HEK293 (cell line): Measurements from ENCODE around the gene EMC9.
A peak's percentile ranks its signal among the peaks of the same experiment; 100 is the strongest.

ENCODE experiments used
- CTCF ChIA-PET: fragments of 350-600 bp; formaldehyde crosslinking; extraction: SDS; loops from one replicate; lab custom pipeline; 2021; ENCODE audit warnings: antibody characterized with exemption; lab: Yijun Ruan, JAX
- POLR2A ChIA-PET: fragments of 300-600 bp; formaldehyde crosslinking; extraction: SDS; loops from one replicate; lab custom pipeline; 2020; ENCODE audit warnings: antibody characterized with exemption, inconsistent platforms; lab: Yijun Ruan, JAX
- H3K27ac ChIP-seq: fragments of 200-500 bp; sonication (Bioruptor generic); 2 replicates; pipeline ENCODE4 v1.5.1; 2014; ENCODE audit warnings: low read depth, low read length, control low read depth, inconsistent platforms; ENCODE audit errors: extremely low read depth
- H3K36me3 ChIP-seq, 2 experiments: fragments of 200-500 bp in 1 of 2; sonication (Bioruptor generic) in 1 of 2; 1 replicate in 1 of 2; 2 replicates in 1 of 2; pipeline ENCODE4 v1.5.1; 2014 to 2017; ENCODE audit warnings: inconsistent platforms in 2 of 2, low read length in 2 of 2; ENCODE audit not compliant: control insufficient read depth in 2 of 2, insufficient read depth in 1 of 2
- H3K4me1 ChIP-seq: fragments of 200-500 bp; sonication (Bioruptor generic); 2 replicates; pipeline ENCODE4 v1.5.1; 2014; ENCODE audit warnings: mild to moderate bottlenecking, low read length, inconsistent platforms; ENCODE audit not compliant: control insufficient read depth, insufficient read depth
- H3K4me3 ChIP-seq: 2 replicates; pipeline ENCODE4 v1.5.1; 2011; ENCODE audit warnings: low read depth, mild to moderate bottlenecking, control low read depth, low read length, moderate library complexity
- H3K9me3 ChIP-seq: fragments of 200-500 bp; sonication (Bioruptor generic); 2 replicates; pipeline ENCODE4 v1.5.1; 2014; ENCODE audit warnings: low read depth, low read length, inconsistent platforms; ENCODE audit not compliant: control insufficient read depth, insufficient read depth
- BCL11B ChIP-seq: fragments of 450-650 bp; formaldehyde crosslinking; IDR thresholded peaks from 2 replicates; pipeline ENCODE4 v1.5.1; 2016; ENCODE audit warnings: low read depth, missing biosample characterization, missing genetic modification characterization
- GLI2 ChIP-seq: fragments of 450-650 bp; formaldehyde crosslinking; IDR thresholded peaks from 2 replicates; pipeline ENCODE4; 2017; ENCODE audit warnings: missing biosample characterization, missing genetic modification characterization, low read depth, borderline replicate concordance
- ZNF114 ChIP-seq: fragments of 450-650 bp; formaldehyde crosslinking; IDR thresholded peaks from 2 replicates; pipeline ENCODE4 v1.5.0; 2017; ENCODE audit warnings: missing biosample characterization, missing genetic modification characterization
- ZNF140 ChIP-seq: fragments of 450-650 bp; formaldehyde crosslinking; IDR thresholded peaks from 2 replicates; pipeline ENCODE4 v1.5.1; 2016; ENCODE audit warnings: missing biosample characterization, missing genetic modification characterization
- ZNF16 ChIP-seq: fragments of 450-650 bp; formaldehyde crosslinking; IDR thresholded peaks from 2 replicates; pipeline ENCODE4 v1.5.1; 2016; ENCODE audit warnings: low read depth, missing biosample characterization, missing genetic modification characterization
- ZNF175 ChIP-seq: fragments of 450-650 bp; formaldehyde crosslinking; IDR thresholded peaks from 2 replicates; pipeline ENCODE4 v1.5.1; 2016; ENCODE audit warnings: missing biosample characterization, missing genetic modification characterization
- ZNF2 ChIP-seq: fragments of 450-650 bp; formaldehyde crosslinking; IDR thresholded peaks from 2 replicates; pipeline ENCODE4 v1.5.1; 2016; ENCODE audit warnings: missing biosample characterization, missing genetic modification characterization
- ZNF350 ChIP-seq: fragments of 450-650 bp; formaldehyde crosslinking; IDR thresholded peaks from 2 replicates; pipeline ENCODE4 v1.5.0; 2017; ENCODE audit warnings: missing biosample characterization, mild to moderate bottlenecking, missing genetic modification characterization
- ZNF391 ChIP-seq: fragments of 450-650 bp; formaldehyde crosslinking; IDR thresholded peaks from 2 replicates; pipeline ENCODE4 v1.5.1; 2016; ENCODE audit warnings: low read depth, missing biosample characterization, missing genetic modification characterization, borderline replicate concordance
- ZNF426 ChIP-seq: fragments of 450-650 bp; formaldehyde crosslinking; IDR thresholded peaks from 2 replicates; pipeline ENCODE4 v1.5.1; 2017; ENCODE audit warnings: missing biosample characterization, missing genetic modification characterization, mild to moderate bottlenecking, inconsistent platforms, moderate library complexity
- ZNF501 ChIP-seq: fragments of 450-650 bp; formaldehyde crosslinking; IDR thresholded peaks from 2 replicates; pipeline ENCODE4 v1.5.1; 2016; ENCODE audit warnings: missing biosample characterization, missing genetic modification characterization
- ZNF530 ChIP-seq: fragments of 450-650 bp; formaldehyde crosslinking; IDR thresholded peaks from 2 replicates; pipeline ENCODE4 v1.5.1; 2016; ENCODE audit warnings: low read depth, missing biosample characterization, missing genetic modification characterization
- ZNF544 ChIP-seq: fragments of 450-650 bp; formaldehyde crosslinking; IDR thresholded peaks from 2 replicates; pipeline ENCODE4 v1.5.0; 2017; ENCODE audit warnings: missing biosample characterization, missing genetic modification characterization
- ZNF549 ChIP-seq: fragments of 450-650 bp; IDR thresholded peaks from 2 replicates; pipeline ENCODE4 v1.5.1; 2018; ENCODE audit warnings: missing biosample characterization, missing genetic modification characterization, mild to moderate bottlenecking, inconsistent platforms, moderate library complexity
- ZNF600 ChIP-seq: fragments of 450-650 bp; formaldehyde crosslinking; IDR thresholded peaks from 2 replicates; pipeline ENCODE4 v1.5.1; 2016; ENCODE audit warnings: missing biosample characterization, missing genetic modification characterization
- ZNF623 ChIP-seq: fragments of 450-650 bp; formaldehyde crosslinking; IDR thresholded peaks from 2 replicates; pipeline ENCODE4 v1.5.1; 2016; ENCODE audit warnings: missing biosample characterization, missing genetic modification characterization
- ZNF658 ChIP-seq: fragments of 450-650 bp; formaldehyde crosslinking; IDR thresholded peaks from 2 replicates; pipeline ENCODE4; 2016; ENCODE audit warnings: missing biosample characterization, missing genetic modification characterization
- ZNF664 ChIP-seq: fragments of 450-650 bp; formaldehyde crosslinking; IDR thresholded peaks from 2 replicates; pipeline ENCODE4 v1.5.1; 2016; ENCODE audit warnings: missing biosample characterization, missing genetic modification characterization
- ZNF670 ChIP-seq: fragments of 450-650 bp; formaldehyde crosslinking; IDR thresholded peaks from 2 replicates; pipeline ENCODE4 v1.5.1; 2016; ENCODE audit warnings: missing biosample characterization, missing genetic modification characterization, low read depth
- ZNF777 ChIP-seq: fragments of 450-650 bp; formaldehyde crosslinking; IDR thresholded peaks from 2 replicates; pipeline ENCODE4 v1.5.1; 2017; ENCODE audit warnings: missing biosample characterization, missing genetic modification characterization, borderline replicate concordance
- ZNF785 ChIP-seq: fragments of 450-650 bp; formaldehyde crosslinking; IDR thresholded peaks from 2 replicates; pipeline ENCODE4 v1.5.1; 2016; ENCODE audit warnings: missing biosample characterization, missing genetic modification characterization
- ZSCAN16 ChIP-seq: fragments of 450-650 bp; formaldehyde crosslinking; IDR thresholded peaks from 2 replicates; pipeline ENCODE4 v1.5.1; 2016; ENCODE audit warnings: missing biosample characterization, missing genetic modification characterization
- TF ChIP-seq, protein P1 (sequence below): fragments of 450-650 bp; formaldehyde crosslinking; IDR thresholded peaks from 2 replicates; pipeline ENCODE4 v1.5.1; 2016; ENCODE audit warnings: missing biosample characterization, missing genetic modification characterization

EMC9 gene

DNA sequence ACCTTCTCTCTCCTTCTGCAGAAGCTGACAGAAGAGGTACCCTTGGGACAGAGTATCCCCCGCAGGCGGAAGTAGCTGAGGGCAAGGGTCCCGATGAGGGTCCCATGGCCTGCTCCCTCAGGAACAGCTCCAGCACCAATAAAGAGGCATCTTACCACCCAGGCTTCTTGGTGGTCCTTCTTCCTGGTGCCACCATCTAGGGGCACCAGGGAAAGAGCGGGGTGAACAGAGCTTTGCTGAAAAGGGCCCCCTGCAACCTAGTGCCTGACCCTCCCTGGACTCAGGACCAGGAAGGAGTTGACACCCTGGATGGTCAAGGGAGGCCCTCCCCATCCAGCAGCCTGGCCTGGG lies 19.1 kb upstream of the EMC9 start:
- H3K27ac ChIP-seq = no peak overlapping the region
- CTCF ChIA-PET = interaction anchor here (0.7 to 3.9 kb wide), 24 partner anchors 9 to 122 kb away, joined by 3 to 34 read pairs (median 5); partner anchors contain the start of genes DCAF11, EMC9, IPO4 and NRL
- H3K9me3 ChIP-seq = no peaks in the 10 kb centered on the region
- H3K4me1 ChIP-seq = peaks cover 5% of the 10 kb centered on the region
- no peak for TF ChIP-seq ZNF530 (tag by site-specific recombination)
- no peak for TF ChIP-seq ZNF658
- TF ChIP-seq GLI2 = no peak
- TF ChIP-seq ZNF623 (tag by site-specific recombination) = no peak
- TF ChIP-seq ZNF670 (tag by site-specific recombination) = no peak
- no peak for TF ChIP-seq ZNF426 (tag by site-specific recombination)
- no peak for TF ChIP-seq ZNF785
- no peak for TF ChIP-seq ZNF600 (tag by site-specific recombination)
- TF ChIP-seq ZNF501 (tag by site-specific recombination) = no peak
- no peak for TF ChIP-seq ZNF175
- TF ChIP-seq ZNF664 (tag by site-specific recombination) = no peak
- no peak for TF ChIP-seq ZNF391
- TF ChIP-seq ZNF114 (tag by site-specific recombination) = no peak
- TF ChIP-seq ZNF350 = no peak
- TF ChIP-seq ZNF16 (tag by site-specific recombination) = no peak
- TF ChIP-seq ZNF2 = no peak
- no peak for TF ChIP-seq ZNF544
- POLR2A ChIA-PET = interaction anchor here (0.8 to 3.8 kb wide), 16 partner anchors 8 to 103 kb away, joined by 3 to 44 read pairs (median 9); partner anchors contain the start of genes CHMP4A, DCAF11, EMC9 and IPO4
- no peak overlapping the region for H3K4me3 ChIP-seq
- peaks cover 25 to 75% of the 10 kb centered on the region in 2 experiments for H3K36me3 ChIP-seq

DNA sequence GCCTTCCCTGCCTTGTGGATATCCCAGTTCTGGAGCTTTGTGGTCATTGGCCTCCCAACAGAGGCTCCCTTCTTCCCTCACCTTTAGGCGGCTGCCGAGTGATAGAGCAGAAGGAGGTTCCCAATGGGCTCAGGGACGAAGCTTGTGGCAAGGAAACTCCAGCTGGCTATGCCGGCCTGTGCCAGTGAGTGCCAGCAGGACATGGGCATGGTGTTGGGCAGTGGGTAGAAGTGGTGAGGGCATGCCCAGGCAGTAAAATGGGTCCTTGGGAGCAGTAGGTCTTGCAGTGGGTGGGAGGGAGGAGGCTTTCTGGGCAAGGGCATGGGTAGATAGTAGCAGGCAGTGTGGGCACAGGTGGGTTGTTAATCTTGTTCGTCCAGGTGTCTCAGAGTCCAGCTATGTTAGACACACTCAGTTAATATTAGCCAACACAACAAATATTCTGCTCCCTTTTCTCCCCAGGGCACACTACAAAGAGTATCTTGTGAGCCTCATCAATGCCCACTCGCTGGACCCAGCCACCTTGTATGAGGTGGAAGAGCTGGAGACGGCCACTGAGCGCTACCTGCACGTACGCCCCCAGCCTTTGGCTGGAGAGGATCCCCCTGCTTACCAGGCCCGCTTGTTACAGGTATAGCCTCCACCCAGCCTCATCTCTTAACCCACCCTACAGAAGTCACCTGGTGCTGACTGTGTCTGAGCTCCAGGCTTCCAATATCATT lies 18.5 kb upstream of the EMC9 start:
- Histone ChIP-seq H3K4me3 (no peak overlapping the region), H3K36me3 (peaks cover 30 to 75% of the 10 kb centered on the region in 2 experiments), H3K4me1 (peaks cover 5% of the 10 kb centered on the region), H3K9me3 (no peaks in the 10 kb centered on the region), H3K27ac (no peak overlapping the region)
- ChIA-PET CTCF (interaction anchor here (0.8 to 3.9 kb wide), 14 partner anchors 8 to 102 kb away, joined by 3 to 34 read pairs (median 7); partner anchors contain the start of genes DCAF11, EMC9, NRL and PSME2), POLR2A (interaction anchor here (1.1 to 3.8 kb wide), 10 partner anchors 13 to 102 kb away, joined by 3 to 44 read pairs (median 16); partner anchors contain the start of genes CHMP4A, DCAF11, EMC9 and IPO4)
- TF ChIP-seq BCL11B (tag by site-specific recombination) = no peak
- no peak for TF ChIP-seq ZNF140 (tag by site-specific recombination)
- TF ChIP-seq, protein P1, sequence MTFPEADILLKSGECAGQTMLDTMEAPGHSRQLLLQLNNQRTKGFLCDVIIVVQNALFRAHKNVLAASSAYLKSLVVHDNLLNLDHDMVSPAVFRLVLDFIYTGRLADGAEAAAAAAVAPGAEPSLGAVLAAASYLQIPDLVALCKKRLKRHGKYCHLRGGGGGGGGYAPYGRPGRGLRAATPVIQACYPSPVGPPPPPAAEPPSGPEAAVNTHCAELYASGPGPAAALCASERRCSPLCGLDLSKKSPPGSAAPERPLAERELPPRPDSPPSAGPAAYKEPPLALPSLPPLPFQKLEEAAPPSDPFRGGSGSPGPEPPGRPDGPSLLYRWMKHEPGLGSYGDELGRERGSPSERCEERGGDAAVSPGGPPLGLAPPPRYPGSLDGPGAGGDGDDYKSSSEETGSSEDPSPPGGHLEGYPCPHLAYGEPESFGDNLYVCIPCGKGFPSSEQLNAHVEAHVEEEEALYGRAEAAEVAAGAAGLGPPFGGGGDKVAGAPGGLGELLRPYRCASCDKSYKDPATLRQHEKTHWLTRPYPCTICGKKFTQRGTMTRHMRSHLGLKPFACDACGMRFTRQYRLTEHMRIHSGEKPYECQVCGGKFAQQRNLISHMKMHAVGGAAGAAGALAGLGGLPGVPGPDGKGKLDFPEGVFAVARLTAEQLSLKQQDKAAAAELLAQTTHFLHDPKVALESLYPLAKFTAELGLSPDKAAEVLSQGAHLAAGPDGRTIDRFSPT (tag by site-specific recombination) = peak; percentile 94

- H3K27ac ChIP-seq = no peak overlapping the region
- no peak for TF ChIP-seq ZNF777 (tag by site-specific recombination)
- TF ChIP-seq ZSCAN16 (tag by site-specific recombination) = no peak
- no peak for TF ChIP-seq ZNF549
- TF ChIP-seq, all 188 proteins: peak for 0
- H3K4me3 ChIP-seq = no peak overlapping the region
- peaks cover 46 to 69% of the 10 kb centered on the region in 2 experiments for H3K36me3 ChIP-seq
- H3K9me3 ChIP-seq = no peaks in the 10 kb centered on the region
- ChIA-PET POLR2A (interaction anchor here (1.7 to 2.9 kb wide), 2 partner anchors 11 to 43 kb away, joined by 4 to 8 read pairs; partner anchors contain the start of genes DCAF11, NRL and PSME2), CTCF (interaction anchor here (1.2 kb wide), 1 partner anchor 11 kb away, joined by 4 read pairs; the partner anchor contains the start of genes PSME2 and RNF31)
- H3K4me1 ChIP-seq = peaks cover 5% of the 10 kb centered on the region
Observed at GRCh38 chr14:24157331-24157730, 15.9 kb upstream of the EMC9 start.
